ENCODE measurements around the gene RAB11A. TPM values are rescaled to one million over a fixed set of nuclear protein-coding genes. Genes with fewer than 3 reads are reported as not detected.
A peak's percentile ranks its signal among the peaks of the same experiment; 100 is the strongest.

The RAB11A gene
- total and polyA plus RNA-seq, 2 of the 13 experiments (the other 11 are each of a cell fraction or from before 2014, with no cell fraction given), result 161 to 162 TPM

DNA sequence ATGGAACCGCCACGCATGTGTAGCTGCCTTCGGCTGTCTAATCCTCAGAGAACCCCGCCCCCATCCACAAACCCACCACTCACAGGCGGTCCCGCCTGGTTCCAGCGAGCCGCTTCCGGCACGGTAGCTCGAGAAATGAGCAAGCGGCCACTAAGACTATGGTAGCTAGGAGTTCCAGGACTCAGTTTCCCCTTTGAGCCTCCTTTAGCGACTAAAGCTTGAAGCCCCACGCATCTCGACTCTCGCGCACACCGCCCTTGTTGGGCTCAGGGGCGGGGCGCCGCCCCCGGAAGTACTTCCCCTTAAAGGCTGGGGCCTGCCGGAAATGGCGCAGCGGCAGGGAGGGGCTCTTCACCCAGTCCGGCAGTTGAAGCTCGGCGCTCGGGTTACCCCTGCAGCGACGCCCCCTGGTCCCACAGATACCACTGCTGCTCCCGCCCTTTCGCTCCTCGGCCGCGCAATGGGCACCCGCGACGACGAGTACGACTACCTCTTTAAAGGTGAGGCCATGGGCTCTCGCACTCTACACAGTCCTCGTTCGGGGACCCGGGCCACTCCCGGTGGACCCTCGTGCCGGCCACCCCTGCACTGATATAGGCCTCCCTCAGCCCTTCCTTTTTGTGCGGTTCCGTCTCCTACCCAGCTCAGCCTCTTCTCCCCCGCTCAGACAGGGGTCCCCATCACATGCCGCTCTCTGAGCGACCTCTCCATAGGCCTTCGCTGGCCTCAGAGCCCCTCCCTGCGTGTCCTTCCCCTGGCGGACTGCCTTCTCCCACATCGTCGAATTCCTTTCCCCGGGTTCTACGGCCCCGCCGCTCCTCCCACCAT, at the start of gene RAB11A (continued):
- TF ChIP-seq ZNF335 (CRISPR knock-in tag; IDR thresholded peaks at IDR 0.05) (peak; percentile 51; the same call in 1 of the 2 replicates), U2AF2 (IDR thresholded peaks at IDR 0.05; ENCODE audit: low read depth, low read length) (no peak), KDM5A (IDR thresholded peaks at IDR 0.05; ENCODE audit: borderline replicate concordance, low read length) (peak; percentile 70; the same call in 1 of the 2 replicates), ZNF10 (CRISPR knock-in tag; IDR thresholded peaks at IDR 0.05; ENCODE audit: borderline replicate concordance, low read depth) (no peak), ZNF770 (CRISPR knock-in tag; IDR thresholded peaks at IDR 0.05) (0 out of 2 replicates have a peak, but pooled peaks have one; percentile 9), ZBTB49 (CRISPR knock-in tag; IDR thresholded peaks at IDR 0.05; ENCODE audit: borderline replicate concordance) (no peak), ARNTL (CRISPR knock-in tag; IDR thresholded peaks at IDR 0.05) (peak; percentile 51; the same call in 1 of the 2 replicates), ZNF614 (CRISPR knock-in tag; IDR thresholded peaks at IDR 0.05; ENCODE audit: borderline replicate concordance) (0 out of 2 replicates have a peak, but pooled peaks have one; percentile 45), ZNF790 (CRISPR knock-in tag; IDR thresholded peaks at IDR 0.05; ENCODE audit: borderline replicate concordance) (no peak; the same call in 1 of the 2 replicates), NONO (IDR thresholded peaks at IDR 0.05) (no peak), NONO (CRISPR knock-in tag; conservative IDR thresholded peaks at IDR 0.05) (0 out of 2 replicates have a peak, but pooled peaks have one; percentile 63), ZNF572 (CRISPR knock-in tag; IDR thresholded peaks at IDR 0.05) (no peak), EP300 (IDR thresholded peaks at IDR 0.05; ENCODE audit: low read depth in 2 of 2, low read length in 2 of 2) (no peak; a peak in 1 of 4 replicates), EP300 (CRISPR knock-in tag; IDR thresholded peaks at IDR 0.05; ENCODE audit: borderline replicate concordance) (peak; percentile 17; the same call in 1 of the 2 replicates), SRSF9 (IDR thresholded peaks at IDR 0.05; ENCODE audit: borderline replicate concordance, insufficient read depth, low read depth, low read length, poor library complexity, severe bottlenecking) (no peak), CEBPZ (IDR thresholded peaks at IDR 0.05; ENCODE audit: low read length) (no peak), RBM39 (IDR thresholded peaks at IDR 0.05; ENCODE audit: low read depth, low read length, poor library complexity, severe bottlenecking) (no peak)
- TF ChIP-seq, protein P1, sequence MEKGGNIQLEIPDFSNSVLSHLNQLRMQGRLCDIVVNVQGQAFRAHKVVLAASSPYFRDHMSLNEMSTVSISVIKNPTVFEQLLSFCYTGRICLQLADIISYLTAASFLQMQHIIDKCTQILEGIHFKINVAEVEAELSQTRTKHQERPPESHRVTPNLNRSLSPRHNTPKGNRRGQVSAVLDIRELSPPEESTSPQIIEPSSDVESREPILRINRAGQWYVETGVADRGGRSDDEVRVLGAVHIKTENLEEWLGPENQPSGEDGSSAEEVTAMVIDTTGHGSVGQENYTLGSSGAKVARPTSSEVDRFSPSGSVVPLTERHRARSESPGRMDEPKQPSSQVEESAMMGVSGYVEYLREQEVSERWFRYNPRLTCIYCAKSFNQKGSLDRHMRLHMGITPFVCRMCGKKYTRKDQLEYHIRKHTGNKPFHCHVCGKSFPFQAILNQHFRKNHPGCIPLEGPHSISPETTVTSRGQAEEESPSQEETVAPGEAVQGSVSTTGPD (CRISPR knock-in tag; IDR thresholded peaks at IDR 0.05), result peak; percentile 13

Measured in HepG2 (cell line).